Keratinocyte (primary cell): ENCODE results near the gene METTL22. TPM values are rescaled to one million over a fixed set of nuclear protein-coding genes. Genes with fewer than 3 reads are reported as not detected.

ENCODE experiments used
- DNase-seq: peaks from one replicate; pipeline ENCODE4 v3.0.0-alpha.2; 2011; ENCODE audit warnings: low read depth, missing footprints, low spot score
- FAIRE-seq: peaks from 2 replicates; lab custom pipeline; 2011; peaks lifted over from hg19 to GRCh38; lab: Jason Lieb, UNC
- H2AFZ ChIP-seq: 2 replicates; pipeline ENCODE4 v1.6.0; 2012; ENCODE audit warnings: low read length, control low read depth, inconsistent platforms; ENCODE audit not compliant: control insufficient read depth
- H3K27ac ChIP-seq: 2 replicates; pipeline ENCODE4 v1.5.1; 2011; ENCODE audit warnings: low read length; ENCODE audit not compliant: control insufficient read depth, insufficient read depth
- H3K27me3 ChIP-seq: 3 replicates; pipeline ENCODE4 v1.6.0; 2011; ENCODE audit warnings: low read length; ENCODE audit not compliant: control insufficient read depth, insufficient read depth; ENCODE audit errors: extremely low read depth
- H3K36me3 ChIP-seq, 2 experiments: 2 replicates in 1 of 2; 3 replicates in 1 of 2; pipeline ENCODE4 v1.5.1; 2011; ENCODE audit warnings: low read length in 2 of 2, mild to moderate bottlenecking in 1 of 2; ENCODE audit not compliant: control insufficient read depth in 2 of 2, insufficient read depth in 2 of 2; ENCODE audit errors: extremely low read depth in 1 of 2
- H3K4me1 ChIP-seq: 3 replicates; pipeline ENCODE4 v1.5.1; 2011; ENCODE audit warnings: low read length; ENCODE audit not compliant: control insufficient read depth, insufficient read depth; ENCODE audit errors: extremely low read depth
- H3K4me2 ChIP-seq: 3 replicates; pipeline ENCODE4 v1.6.0; 2011; ENCODE audit warnings: low read depth, low read length; ENCODE audit not compliant: control insufficient read depth, insufficient read depth; ENCODE audit errors: extremely low read depth
- H3K4me3 ChIP-seq, 3 experiments: fragments of 200-600 bp in 1 of 3; sonication (generic) in 1 of 3; 2 replicates in 2 of 3; 3 replicates in 1 of 3; pipeline ENCODE4 v1.5.1; 2011 to 2016; ENCODE audit warnings: low read length in 3 of 3, mild to moderate bottlenecking in 3 of 3, control low read depth in 2 of 3, inconsistent platforms in 1 of 3, low read depth in 1 of 3, mixed read lengths in 1 of 3, mixed run types in 1 of 3, moderate library complexity in 1 of 3; ENCODE audit not compliant: control insufficient read depth in 2 of 3, insufficient read depth in 2 of 3; ENCODE audit errors: extremely low read depth in 1 of 3
- H3K79me2 ChIP-seq: 2 replicates; pipeline ENCODE4 v1.6.0; 2012; ENCODE audit warnings: low read length; ENCODE audit not compliant: control insufficient read depth, insufficient read depth
- H3K9ac ChIP-seq: 3 replicates; pipeline ENCODE4 v1.6.0; 2011; ENCODE audit warnings: low read length; ENCODE audit not compliant: control insufficient read depth, insufficient read depth; ENCODE audit errors: extremely low read depth
- H3K9me1 ChIP-seq: 3 replicates; pipeline ENCODE4 v1.6.0; 2011; ENCODE audit warnings: low read length; ENCODE audit not compliant: control insufficient read depth, insufficient read depth; ENCODE audit errors: extremely low read depth
- H3K9me3 ChIP-seq: 2 replicates; pipeline ENCODE4 v1.5.1; 2012; ENCODE audit warnings: low read depth, low read length; ENCODE audit not compliant: control insufficient read depth
- H4K20me1 ChIP-seq: 3 replicates; pipeline ENCODE4 v1.6.0; 2011; ENCODE audit warnings: low read length; ENCODE audit not compliant: control insufficient read depth, insufficient read depth; ENCODE audit errors: extremely low read depth
- CTCF ChIP-seq, 3 experiments: IDR thresholded peaks in 1 of 3; conservative IDR thresholded peaks in 1 of 3; optimal IDR thresholded peaks in 1 of 3; 2 replicates in 2 of 3; 3 replicates in 1 of 3; pipeline versions ENCODE3 to v1.5.1; 2011; ENCODE audit warnings: low read length in 3 of 3, mild to moderate bottlenecking in 3 of 3, moderate library complexity in 2 of 3, control low read depth in 1 of 3, inconsistent platforms in 1 of 3; ENCODE audit not compliant: insufficient read depth in 2 of 3; ENCODE audit errors: extremely low read depth in 1 of 3
- EZH2 ChIP-seq: IDR thresholded peaks from one replicate; pipeline ENCODE4 v1.6.1; 2012; ENCODE audit warnings: inconsistent platforms, mild to moderate bottlenecking, low read length, moderate library complexity
- dilution Hi-C: fragments of 300-500 bp; cut with MboI; formaldehyde crosslinking; loops from one replicate; pipeline ENCODE4 v1.7.0; 2020; ENCODE audit warnings: low sequenced_read_pairs; ENCODE audit not compliant: extremely low pct_ligation_motif_present
- polyA plus RNA-seq, 5 experiments: library from polyadenylated mRNA; depleted of rRNA in 3 of 5; stranded (reverse) in 3 of 5; stranded (forward) in 1 of 5; unstranded in 1 of 5; fragments of >200 nt; gene quantifications; 1 replicate in 1 of 5; 2 replicates in 3 of 5; 3 replicates in 1 of 5; pipeline versions ENCODE4 v1.2.1 to v1.2.3, GENCODE V29; 2011 to 2012; ENCODE audit warnings: missing spikeins in 2 of 5, low read depth in 1 of 5, low replicate concordance in 1 of 5

METTL22 gene
- polyA plus RNA-seq, 1 donor (not counting 4 experiments of a cell fraction or from before 2014, with no cell fraction given): 31.1 TPM

- peaks cover 3% of the 10 kb centered on the region for H4K20me1 ChIP-seq
- H2AFZ ChIP-seq: no peak overlapping the region
- H3K36me3 ChIP-seq: peaks cover 30 to 51% of the 10 kb centered on the region in 2 experiments
- H3K4me1 ChIP-seq: peaks cover 26% of the 10 kb centered on the region
- no peak overlapping the region for H3K9ac ChIP-seq
- no peaks in the 10 kb centered on the region for H3K27me3 ChIP-seq
- no peak for FAIRE-seq
- no peak overlapping the region for H3K27ac ChIP-seq
- DNase-seq: no peak
- dilution Hi-C loops: no loop called here
- no peak for TF ChIP-seq CTCF (optimal IDR thresholded peaks at IDR 0.05 in 1 of 3, IDR thresholded peaks at IDR 0.05 in 1 of 3, conservative IDR thresholded peaks at IDR 0.05 in 1 of 3; ENCODE audit: extremely low read depth in 1 of 3, insufficient read depth in 2 of 3, low read length in 3 of 3)
- TF ChIP-seq EZH2: no peak
- no peaks in the 10 kb centered on the region for H3K9me1 ChIP-seq
- H3K4me3 ChIP-seq: no peak overlapping the region
- H3K9me3 ChIP-seq: no peaks in the 10 kb centered on the region
- H3K79me2 ChIP-seq: peaks cover 53% of the 10 kb centered on the region
- no peak overlapping the region for H3K4me2 ChIP-seq
Observed at GRCh38 chr16:8625491-8626087, 4.1 kb downstream of the METTL22 start.

GRCh38 chr16:8626946-8627345 is 5.4 kb downstream of the METTL22 start:
- dilution Hi-C loops: no loop called here
- Histone ChIP-seq H3K27ac (no peak overlapping the region), H3K27me3 (no peaks in the 10 kb centered on the region), H2AFZ (no peak overlapping the region), H4K20me1 (peaks cover 3% of the 10 kb centered on the region), H3K4me3 (no peak overlapping the region), H3K4me1 (peaks cover 18% of the 10 kb centered on the region), H3K9ac (no peak overlapping the region), H3K9me3 (no peaks in the 10 kb centered on the region), H3K36me3 (peaks cover 38 to 53% of the 10 kb centered on the region in 2 experiments), H3K4me2 (no peak overlapping the region), H3K9me1 (no peaks in the 10 kb centered on the region), H3K79me2 (peaks cover 50% of the 10 kb centered on the region)
- TF ChIP-seq EZH2 (no peak), CTCF (optimal IDR thresholded peaks at IDR 0.05 in 1 of 3, IDR thresholded peaks at IDR 0.05 in 1 of 3, conservative IDR thresholded peaks at IDR 0.05 in 1 of 3; ENCODE audit: extremely low read depth in 1 of 3, insufficient read depth in 2 of 3, low read length in 3 of 3) (no peak)
- DNase-seq (no peak), FAIRE-seq (no peak)
